GM21381 (cell line): Measurements from ENCODE around the gene POC1B.

Experiments
- ATAC-seq: cut with Tn5 transposase; IDR thresholded peaks from one replicate; pipeline ENCODE4 v1.9.1; 2021; ENCODE audit warnings: mild to moderate bottlenecking, moderate library complexity; ENCODE audit not compliant: unreplicated experiment

Gene POC1B

DNA sequence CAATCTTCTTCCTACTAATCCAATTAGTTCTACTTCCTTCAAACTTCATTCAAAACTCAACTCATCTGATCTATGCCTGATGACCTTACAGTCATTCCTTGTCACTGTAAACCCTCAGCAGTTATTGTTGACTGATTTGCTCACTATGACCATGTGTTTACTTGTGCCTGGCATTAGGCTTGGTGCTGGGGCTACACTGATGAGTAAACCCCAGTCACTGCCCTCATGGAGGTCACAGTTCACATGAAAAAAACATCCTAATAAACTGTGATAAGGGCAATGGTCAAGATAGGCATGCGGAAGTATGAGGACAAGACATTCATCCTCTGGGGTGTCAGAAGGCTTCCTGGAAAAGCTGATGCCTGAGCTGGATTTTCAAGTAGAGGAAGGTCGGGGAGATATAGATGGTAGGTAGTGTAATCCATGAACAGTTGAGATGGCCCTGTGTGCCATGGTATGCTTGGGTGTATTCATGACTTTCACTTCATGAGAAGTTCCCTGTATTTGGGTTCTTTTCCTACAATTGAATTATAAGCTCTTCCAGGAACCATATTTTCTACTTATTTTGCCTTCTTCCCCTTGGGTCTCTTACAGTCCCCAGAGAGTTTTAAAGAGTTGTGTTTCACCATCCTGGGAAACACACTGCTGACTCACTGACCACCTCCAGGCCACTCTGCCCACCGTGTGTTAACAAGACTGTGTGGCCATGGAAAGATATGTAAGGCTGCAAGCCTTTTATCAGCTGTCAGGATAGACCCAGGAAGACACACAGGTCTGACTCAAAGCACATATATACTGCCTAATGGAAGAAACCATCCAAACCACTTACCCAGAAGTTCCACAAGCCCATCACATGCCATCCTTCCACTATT is 134.8 kb downstream of the POC1B start:
- no peak for ATAC-seq

- ATAC-seq, result no peak
Measured at GRCh38 chr12:89389755-89390661, 135.8 kb downstream of the POC1B start.

GRCh38 chr12:89386138-89386537 is 139.7 kb downstream of the POC1B start:
- no peak for ATAC-seq

GRCh38 chr12:89384807-89385206 is 141.0 kb downstream of the POC1B start:
- ATAC-seq, result no peak

DNA sequence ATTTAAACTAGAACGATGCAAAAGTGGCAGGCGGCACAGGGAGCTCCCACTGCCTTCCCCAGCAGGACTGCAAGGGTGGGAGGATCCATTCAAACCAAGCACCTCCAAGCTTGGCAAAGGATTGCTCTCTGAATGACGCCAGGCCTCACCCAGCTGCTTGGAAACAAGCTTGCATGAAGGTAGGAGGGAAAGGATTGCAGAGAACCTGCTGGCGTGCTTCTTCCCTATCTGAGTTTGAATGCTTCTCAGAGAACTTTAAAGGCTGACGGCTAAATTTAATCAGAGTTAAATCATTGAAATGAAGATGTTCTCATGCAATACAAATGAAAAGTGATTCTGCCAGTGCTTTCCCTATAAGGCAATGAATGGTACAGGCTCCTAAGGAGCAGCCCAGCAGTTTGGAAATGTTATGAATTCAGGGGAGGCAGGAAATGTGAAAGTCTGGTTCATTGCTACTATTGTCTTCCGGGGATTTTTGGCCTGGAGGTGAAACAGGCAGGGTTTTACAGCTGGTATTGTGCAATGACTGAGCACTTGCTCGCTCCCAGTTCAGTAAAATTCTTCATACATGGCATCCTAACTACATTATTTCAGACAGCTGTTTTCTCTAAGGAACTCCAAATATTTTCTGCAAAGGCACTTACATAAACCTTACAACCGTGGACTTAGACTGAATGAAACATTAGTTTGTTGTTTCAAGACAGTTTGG is 141.6 kb downstream of the POC1B start:
- no peak for ATAC-seq

DNA sequence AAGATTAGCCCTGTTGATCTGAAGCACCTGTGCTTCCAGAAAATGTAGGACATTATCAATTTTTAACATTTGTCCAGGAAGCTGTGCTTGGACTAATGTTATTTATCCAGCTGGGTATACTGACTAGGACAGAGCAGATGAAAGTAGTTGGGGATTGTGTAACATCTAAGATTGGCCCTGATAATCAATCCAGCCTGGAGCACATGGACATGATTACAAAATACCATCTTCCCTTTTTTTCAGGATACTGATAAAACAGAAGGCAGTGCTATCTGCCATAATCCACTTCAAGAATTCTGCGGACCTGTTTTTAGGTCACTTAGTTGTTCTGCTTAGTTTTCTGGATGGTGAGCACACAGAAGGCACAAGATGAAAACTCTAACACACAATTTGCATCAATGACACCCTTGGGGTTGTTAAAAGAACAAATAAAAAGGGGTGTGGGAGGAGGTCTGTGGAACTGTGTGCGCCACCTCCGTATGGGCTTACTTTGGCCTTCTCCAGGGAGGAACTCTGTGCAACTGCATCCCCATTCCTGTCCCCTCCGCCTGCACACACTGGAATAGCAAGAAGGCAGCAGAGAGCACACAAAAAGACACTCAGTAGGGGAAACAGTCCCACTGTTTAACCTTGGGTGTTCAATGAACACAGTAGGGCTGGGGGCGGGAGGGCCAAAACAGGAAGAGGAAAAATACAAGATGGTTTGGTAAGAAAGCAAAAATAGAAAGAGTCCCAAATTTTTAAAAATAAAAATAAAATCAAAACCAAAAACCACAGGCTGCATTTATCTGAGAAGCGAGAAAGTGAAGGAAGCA is 142.4 kb downstream of the POC1B start:
- no peak for ATAC-seq

DNA sequence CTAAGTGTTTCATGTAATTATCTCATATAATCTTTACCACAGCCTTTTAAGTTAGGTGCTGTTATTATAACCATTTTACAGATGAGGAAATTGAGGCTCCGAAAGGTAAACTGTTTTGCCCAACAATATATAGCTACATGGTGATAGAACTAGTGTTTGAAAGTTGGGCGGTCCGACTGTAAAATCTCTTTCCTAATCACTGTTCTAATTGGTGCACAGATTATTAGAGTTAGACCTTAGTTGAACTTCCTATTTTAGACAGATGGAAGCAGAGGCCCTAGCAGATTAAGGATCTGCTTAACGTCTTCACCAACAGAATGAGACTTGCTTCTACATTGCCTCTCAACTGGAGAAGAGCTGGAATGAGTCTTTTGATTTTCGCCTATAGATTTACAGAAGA is 143.5 kb downstream of the POC1B start:
- no peak for ATAC-seq

DNA sequence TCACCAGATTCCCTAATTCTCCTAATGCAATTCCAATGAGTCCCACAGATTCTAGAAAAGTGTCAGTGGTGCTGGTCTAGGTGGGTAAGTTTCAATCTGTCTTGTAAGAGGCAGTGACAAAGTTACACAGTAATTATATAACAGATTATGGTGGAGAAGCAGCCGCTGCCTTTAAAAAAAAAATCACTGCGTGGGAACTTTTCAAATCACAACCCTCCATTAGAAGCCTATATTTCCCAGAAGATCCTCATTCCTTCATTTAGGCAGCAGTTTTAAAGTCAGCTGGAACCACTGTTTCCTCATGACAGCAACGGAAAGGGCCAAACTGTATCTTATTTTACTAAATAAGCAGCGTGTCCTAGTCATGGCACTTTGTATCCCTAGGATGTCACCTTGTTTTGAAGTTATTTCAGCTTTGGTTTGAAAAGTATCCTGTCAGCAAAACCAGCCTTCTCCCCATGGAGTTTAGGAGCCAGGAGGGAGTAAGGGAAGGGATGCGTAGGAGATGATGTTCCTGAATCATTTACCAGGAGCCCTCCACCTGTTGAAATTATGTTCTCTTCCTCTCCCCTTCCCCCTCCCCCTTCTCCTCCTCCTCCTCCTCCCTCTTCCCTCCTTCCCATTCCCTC is 145.9 kb downstream of the POC1B start:
- ATAC-seq, result no peak

DNA sequence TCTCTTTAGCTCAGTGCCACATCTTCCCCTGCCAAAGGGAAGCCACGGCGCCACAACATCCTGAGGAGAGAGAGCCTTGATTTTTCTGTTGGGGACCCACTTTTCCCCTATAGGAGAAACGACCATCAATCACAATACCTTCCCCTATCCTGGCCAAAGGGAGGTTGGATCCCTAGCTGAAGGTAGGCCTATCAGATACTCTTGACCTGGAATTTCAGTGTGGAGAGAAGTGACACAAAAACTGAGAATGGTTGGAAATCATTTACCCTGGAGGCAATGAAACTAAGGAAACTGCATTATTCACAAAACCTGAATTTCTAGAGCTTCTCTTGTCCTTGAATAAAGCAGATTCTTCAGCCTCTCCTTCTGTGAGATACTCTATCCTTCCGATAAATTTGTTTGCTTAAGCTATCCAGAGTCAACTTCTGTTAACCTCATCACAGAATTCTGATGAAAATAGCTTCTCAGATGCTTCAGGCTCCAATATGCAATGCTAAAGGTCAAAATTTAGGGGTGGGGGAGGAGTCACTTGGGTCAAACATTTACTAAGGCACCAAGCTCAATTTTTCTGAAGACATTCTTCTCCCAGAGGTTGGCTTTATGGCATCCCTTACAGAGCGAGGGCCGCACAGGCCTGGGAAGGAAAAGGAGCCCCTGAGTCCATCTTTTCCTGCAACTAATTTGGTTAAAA is 146.6 kb downstream of the POC1B start:
- ATAC-seq, result no peak

DNA sequence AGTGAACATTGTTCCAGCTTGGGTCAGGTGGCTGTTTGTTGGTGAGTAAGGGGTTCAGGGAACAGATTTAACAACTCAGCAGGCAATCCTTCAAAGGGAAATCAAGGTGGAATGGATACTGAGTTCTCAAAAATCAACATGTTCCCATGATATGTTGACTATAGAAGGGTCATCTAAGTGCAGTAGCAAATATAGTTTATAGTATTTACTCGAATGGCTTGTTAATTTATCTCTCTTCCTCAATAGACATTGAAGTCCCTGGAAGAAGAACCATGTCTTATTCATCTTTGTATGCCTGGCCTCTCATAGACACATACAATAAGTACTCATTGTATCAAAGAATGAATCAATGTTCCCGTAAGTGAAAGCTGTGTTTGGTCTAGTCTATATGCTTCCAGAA is 149.0 kb downstream of the POC1B start:
- no peak for ATAC-seq

DNA sequence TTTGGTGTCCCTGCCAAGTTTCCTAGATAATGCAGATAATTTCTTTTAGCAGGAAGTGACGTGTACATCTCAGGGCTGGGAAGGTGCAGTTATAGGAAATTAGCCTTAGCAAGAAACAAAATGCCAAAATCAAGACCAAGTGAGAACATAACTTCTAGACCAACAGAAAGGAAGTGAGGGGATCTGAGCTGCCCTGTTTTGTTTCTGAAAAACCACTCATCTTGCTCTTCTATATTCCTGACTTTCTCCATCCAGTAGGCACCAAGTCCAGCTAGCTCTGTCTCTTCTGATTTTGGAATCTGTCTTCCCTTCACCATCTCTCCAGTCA is 149.7 kb downstream of the POC1B start:
- ATAC-seq, result no peak

- no peak for ATAC-seq
Measured at GRCh38 chr12:89373763-89374572, 151.9 kb downstream of the POC1B start.

- no peak for ATAC-seq
Measured at GRCh38 chr12:89372584-89373370, 153.1 kb downstream of the POC1B start.

- no peak for ATAC-seq
Measured at GRCh38 chr12:89370850-89371249, 155.0 kb downstream of the POC1B start.

DNA sequence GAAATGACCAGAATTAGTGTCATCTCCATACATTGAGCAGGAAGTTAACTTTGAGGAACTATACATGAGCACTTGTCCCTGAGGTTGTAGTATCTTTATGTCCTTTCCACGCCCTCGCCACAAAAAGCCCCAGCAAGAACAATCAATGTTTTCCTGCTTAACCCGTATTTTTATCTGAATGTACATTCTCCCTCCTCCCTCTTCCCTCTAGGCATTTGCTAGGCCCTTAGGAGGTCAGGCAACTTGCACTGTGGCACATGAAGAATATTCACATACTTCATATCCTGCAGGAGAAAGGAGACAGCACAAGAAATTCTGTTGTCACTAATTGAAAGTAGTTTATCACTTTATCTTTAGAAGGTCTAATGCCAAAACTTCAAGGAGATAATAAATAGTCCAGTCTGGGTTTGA is 155.4 kb downstream of the POC1B start:
- ATAC-seq, result no peak
